CD4-positive, alpha-beta T cell treated with Interleukin-6 for 4 hours (primary cell): Measurements from ENCODE around the gene IRF2BPL.

Experiments
- DNase-seq: peaks from one replicate; pipeline ENCODE4 v3.0.0-alpha.2; 2020; ENCODE audit warnings: mixed read lengths

IRF2BPL gene

DNA sequence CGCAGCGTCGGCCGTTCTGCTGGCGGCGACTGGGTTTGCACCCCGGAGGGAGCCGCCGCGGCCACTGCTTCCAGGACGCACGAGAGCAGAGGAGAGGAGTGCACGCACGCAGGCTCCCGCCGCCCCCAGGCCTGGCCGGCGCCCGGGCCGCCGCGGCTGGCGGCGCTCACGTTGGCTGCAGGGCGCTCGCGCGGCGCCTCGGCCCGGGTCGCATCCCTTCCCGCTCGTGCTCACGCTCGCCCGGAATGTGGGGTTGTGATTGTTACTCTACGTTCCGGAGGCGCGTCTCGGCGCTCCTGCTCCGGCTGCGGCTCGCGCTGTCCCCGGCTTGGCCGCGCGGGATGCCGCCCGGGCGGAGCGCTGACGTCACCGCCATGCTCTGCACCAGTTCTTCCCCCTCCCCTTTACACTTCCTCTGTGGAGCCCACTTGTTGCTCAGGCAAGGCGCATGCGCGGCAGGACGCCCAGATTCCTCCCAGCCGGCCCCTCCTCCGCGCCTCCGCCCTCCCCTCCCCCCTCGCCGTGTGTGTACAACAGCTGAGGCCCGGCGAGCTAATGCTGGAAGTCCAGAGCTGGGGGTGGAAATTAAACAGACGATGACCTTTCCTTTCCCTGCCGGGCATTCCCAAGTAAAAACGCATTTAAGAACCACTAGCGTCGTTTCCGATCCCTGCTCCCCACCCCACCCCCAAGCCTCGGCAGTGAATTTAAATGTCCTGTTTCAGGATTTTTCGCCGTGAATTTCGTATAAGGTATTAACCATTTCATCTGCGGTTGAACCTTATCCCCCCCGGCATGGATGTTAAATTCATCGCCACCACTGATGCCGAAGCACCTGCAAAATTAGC, at the start of gene IRF2BPL:
TSS of gene IRF2BPL (minus strand) at position 325 of the 848 bp plus-strand sequence. CDS start 916 bp downstream, outside the sequence.
- DNase-seq: peak; percentile 97

DNA sequence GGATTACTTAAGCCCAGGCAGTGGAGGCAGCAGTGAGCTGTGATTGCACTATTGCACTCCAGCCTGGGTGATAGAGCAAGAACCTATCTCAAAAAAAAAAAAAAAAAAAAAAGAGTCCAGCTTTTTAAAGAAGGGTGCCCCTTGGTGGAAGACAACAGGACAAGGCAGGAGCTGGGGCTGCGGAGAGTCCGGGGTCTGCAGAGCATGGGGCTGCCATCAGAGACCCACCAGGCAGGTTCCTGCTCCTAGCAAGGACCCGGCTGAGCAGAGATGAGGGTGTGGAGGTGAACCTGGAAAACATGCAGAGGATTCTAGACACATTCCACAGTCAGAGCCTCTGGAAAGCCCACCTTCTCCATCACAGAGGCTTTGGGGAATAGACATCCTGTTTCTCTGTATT, 48.5 kb upstream of the IRF2BPL start:
- DNase-seq: no peak

DNA sequence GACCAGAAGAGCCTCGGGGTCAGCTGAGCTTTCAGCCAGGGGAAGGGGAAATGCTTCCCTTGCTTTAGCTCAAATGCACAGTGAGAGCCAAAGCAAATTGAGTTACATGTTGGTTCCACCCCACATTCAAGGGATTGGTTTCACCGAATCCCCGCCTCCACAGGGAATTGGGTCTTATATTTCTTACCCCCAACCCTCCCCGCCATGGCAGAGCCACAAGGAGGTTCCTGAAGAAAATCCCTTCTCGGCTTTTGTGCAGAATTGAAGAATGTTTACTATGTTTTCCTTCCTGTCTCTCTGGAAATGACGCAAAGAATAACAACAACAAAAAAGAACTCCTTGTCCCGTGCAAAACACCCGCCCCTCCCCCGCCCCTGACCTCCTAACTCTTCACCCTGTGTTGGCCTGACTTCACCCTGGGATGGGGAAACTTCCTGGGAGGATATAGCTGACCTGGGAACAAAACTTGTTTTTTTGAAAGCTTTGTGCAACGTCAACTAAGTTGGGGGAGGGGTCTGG, 47.7 kb upstream of the IRF2BPL start:
- no peak for DNase-seq

DNA sequence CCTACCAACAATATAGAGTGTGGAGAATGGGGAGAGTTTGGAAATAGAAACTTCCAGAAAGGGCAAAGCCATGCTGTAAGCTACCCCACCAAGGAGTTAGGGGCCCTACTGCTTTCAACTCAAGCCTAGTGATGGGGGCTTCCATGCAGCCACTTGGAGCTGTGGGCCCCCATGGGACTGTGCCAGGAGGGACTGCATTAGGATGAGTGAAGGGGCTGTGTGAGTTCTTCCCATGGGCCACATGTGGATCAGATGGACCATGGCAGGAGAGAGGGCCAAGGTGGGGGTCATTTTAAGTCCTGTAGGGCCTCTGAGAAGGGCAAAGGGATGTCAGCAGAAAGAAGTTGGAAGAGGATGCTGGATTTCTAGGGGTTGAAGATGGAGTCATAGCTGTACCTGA, 46.5 kb upstream of the IRF2BPL start:
- no peak for DNase-seq

DNA sequence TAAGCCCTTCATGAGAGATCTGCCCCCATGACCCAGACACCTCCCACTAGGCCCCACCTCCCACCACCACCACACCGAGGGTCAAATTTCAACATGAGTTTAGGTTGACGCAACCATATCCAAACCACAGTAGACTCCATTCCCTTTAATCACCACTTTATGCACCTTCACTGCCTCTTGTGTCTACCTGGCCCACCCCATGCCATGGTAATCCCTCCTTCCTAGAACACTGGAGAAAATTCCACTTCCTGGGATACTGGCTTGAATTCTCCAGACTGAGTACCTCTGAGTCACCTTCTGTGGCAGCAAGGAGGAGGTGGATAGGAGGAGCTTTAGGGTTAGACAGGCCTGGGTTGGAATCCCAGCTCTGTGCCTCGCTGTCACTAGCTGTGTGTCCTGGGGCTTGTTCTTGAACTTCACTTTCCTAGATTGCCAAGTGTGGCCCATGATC, 43.5 kb upstream of the IRF2BPL start:
- DNase-seq: no peak

DNA sequence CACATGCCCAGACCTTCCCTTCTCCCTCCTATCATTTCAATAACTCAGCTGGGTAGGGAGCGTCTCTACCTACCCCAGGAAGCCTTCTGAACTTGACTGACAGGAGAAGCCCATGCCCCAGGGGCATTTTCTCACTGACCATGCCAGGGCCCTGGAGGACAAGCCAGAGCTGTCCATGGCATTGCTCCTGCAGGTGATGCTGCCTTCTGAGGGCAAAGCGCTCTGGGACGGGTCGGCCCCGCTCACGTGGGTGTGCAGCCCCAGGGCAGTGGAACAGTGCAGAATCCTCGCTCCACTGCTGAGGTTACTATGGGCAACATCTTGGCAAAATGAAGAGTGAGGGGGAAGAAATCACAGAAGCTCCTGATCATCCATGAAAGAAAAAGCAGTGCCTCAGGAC, 41.0 kb upstream of the IRF2BPL start:
- no peak for DNase-seq

DNA sequence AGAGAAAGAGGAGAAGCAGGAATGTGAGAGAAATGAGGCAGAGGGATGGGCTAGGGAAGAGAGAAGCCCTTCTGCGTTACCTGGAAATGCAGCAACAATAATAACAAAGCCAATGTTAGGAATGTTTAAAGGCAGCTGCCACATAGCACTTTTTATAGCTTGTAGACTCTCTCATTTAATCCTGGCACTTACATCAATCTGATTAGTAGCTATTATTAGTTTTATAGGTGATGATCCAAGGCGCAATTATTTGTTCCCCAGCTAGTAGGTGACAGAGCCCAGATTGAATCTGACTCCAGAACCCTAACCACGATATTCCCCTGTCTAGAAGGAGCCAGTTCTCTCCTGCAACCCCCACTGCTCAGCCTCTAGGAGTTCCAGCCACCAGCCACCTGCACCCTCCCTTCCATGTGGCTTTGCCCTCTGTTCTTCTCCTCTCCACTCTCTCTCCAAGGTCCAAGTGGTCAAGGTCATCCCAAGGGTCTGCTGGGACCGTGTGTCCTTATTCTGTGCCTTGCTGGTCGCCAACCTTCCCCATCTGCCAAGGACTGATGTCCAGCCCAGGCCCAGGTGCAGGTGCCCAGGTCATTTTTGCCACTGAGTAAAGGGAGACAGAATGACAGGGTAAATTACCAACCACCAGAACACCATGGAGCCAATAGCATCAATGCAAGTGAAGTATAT, 40.2 kb upstream of the IRF2BPL start:
- no peak for DNase-seq

DNA sequence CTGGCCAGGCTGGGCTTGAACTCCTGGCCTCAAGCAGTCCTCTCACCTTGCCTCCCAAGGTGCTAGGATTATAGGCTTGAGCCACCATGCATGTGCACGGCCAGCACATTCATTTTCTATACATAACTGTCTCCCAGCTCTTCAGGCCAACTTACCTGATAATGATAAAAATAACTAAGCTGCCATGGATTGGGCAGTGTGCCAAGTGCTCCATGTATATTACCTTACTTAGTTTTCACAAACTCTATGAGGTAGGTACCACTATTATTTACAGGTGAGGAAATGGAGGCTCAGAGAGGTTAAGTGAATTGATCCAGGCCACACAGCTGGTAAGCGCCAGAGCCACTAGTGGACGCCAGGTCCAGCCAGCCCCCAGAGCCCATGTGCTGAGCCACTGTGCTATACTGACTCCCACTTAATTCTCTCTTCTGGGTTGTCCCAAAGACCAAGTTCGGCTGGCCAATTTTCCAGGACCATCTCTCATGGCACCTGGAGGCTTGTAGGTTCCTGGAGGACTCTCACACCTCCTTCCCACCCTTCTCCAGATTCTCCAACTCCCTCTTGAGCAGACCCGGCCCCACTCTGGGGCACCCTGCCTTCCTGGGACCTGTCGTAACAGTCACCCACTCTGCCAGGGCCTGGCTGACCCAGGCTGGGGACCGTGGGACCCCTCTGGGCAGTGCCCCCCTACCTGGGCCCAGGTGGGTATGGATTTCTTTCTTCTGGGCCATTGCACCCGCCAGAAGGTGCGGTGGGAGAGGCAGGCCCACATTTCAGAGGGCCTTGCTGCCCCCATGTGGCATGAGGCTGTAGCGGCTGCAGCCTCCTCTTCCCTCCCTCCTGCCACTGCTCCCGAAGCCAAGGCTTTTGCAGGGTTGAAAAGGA, 39.4 kb upstream of the IRF2BPL start:
- DNase-seq: peak; percentile 67

DNA sequence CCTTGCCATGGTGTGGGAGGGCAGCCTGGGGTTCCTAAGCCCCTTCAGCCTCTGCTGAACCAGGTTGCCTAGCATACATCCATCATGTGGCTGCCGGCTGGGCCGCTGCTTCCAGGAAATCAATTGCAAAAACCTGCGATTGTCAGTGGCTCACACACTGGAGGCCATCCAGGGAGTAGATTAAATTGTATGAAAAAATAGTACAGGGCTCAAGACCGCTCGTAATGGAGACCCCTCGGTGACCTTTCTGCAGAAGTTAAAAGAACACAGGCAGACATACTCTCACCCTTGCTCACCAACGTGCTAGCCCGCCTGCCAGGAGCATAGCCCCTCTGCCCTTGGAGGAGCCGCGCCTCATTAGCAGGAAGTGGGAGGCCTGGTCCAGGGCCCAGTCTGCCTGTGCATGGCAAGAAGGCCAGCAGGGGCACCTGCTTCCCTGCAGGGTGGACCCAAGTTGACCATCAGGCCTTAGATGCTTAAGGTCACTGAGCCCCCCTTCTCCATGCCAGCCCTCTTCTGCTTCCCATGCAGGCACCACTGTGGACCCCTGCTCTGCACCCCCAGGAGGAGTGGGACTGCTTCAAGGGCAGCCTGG, 38.2 kb upstream of the IRF2BPL start:
- no peak for DNase-seq

DNA sequence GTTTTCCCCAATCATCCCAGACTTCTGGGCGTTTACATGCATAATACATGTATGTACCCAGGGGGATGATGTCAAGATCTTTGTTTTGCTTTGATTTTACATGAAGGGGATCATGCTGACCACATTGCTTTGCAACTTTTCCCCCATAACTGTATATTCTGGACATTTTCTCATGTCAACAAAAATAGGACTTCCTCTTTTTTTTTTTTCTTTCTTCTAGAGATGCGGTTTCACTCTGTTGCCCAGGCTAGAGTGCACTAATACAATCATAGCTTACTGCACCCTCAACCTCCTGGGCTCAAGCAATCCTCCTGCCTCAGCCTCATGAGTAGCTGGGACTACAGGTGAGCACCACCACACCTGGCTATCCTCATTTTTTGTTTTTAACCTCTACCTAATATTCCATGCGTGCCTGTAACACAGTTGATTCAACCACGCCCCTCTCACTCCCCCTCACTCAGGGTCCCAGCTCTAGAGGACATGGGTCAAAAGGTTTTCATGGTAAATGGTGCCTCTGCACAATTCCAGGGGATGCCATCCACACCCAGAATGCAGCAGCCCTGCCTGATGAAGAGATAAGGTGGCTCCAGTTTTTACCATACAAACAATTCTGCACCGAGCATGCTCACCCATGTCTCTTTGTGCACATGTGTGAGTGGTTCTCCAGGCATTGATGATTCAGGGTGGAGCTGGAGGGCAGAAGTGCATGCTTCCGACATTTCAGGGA, 37.5 kb upstream of the IRF2BPL start:
- DNase-seq: no peak

DNA sequence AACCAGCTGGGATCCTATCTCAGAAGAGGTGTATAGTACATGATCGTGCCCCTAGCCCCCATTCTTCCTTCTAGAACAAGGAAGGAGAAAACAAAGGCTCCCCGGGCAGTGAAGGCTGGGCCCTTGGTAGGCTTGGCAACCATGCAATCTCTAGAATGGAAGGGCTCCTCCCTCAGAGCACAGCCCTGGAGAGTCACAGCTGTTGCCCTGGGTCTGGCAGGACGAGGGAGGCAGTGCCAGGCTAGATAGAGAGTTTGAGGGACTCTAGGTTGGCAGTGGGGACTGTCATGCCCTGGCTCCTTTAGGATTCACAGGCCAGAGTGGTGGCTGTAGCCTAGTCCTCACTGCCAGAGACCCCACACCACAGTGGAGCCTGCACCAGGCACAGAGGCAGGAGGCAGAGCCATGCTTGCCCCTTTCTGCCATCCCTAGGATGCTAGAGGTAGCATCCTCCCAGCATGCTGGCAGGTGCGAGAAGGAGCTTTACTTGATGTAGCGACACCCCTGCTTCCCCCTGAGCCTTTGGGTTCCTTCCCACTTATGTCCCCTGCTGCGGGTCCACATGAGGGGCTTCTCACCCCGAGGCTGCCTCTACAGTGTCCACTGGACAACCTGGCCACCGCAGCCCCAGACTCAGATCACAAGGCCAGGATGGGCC, 36.1 kb upstream of the IRF2BPL start:
- no peak for DNase-seq

DNA sequence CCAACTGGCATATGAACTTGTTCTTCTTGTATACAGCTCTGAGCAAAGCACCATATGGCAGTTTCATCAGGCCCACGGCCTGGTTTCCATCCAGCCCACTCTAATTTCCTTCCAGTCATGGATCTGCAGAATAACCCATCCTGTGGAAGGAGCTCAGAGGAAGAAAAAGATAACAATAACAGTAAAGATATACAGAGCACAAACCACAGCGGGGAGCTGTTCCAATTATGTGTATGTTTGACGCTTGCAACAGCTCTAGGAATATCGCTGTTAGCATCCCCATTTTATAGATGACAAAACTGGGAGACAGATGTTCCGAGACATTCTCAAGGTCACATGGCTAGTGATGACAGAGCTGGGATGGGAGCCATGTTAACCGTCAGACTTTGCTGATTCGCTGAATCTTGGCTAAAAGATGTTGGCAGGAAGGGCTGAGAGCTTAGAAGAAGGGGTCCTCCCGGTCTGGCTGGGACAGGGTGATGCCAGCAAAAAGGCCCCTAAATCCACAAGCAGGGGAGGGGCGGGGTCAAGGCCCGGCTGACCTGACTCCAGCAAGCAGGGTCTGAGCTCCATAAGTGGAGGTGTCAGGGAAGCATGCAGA, 35.2 kb upstream of the IRF2BPL start:
- no peak for DNase-seq

DNA sequence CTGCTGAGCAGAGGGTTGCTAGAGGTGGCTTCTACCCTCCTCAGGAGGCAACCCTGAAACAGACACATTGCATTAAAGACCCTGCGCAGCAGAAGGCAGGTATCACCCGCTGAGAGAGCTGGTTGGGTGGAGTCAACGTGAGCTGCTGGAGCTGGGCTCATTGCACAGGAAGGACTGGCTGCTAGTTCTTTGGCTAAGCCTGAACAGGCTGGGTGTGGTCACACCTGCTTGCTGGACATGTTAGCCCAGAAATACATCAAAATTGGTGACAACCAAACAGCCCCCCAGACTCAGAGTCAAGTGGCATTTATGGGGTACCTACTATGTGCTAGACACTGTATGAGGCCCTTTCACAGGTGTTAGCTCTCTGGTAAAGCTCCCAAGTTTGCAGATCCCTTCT, 33.8 kb upstream of the IRF2BPL start:
- no peak for DNase-seq

DNA sequence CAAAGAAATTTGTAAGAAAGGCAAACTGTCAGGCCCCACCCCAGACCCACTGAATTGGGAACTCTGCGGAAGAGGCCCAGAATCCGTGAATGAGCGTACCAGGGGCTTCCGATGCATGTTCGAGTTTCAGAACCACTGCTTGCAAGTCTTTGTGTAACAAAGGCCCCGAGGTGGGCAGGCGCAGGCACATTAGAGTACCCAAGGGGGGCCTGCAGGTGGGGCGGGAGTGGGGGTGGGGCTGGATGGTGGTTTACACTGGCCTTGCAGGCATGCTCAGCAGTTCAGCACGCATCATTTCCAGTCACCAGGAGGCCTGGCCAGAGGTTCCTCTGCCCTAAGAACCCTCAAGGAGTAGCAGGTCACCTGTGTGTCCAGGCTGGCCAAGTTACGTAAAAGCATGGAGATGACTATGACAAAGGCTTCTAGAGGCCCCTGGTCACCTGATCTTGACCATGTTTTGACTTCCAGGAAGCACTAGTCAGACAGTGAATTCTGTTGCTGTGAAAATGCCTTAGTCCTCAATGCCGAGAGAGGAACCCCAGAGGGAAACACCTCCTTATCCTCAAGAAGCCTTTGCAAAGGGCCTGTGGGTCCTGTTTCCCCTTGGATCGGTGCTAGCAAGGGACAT, 33.2 kb upstream of the IRF2BPL start:
- no peak for DNase-seq

DNA sequence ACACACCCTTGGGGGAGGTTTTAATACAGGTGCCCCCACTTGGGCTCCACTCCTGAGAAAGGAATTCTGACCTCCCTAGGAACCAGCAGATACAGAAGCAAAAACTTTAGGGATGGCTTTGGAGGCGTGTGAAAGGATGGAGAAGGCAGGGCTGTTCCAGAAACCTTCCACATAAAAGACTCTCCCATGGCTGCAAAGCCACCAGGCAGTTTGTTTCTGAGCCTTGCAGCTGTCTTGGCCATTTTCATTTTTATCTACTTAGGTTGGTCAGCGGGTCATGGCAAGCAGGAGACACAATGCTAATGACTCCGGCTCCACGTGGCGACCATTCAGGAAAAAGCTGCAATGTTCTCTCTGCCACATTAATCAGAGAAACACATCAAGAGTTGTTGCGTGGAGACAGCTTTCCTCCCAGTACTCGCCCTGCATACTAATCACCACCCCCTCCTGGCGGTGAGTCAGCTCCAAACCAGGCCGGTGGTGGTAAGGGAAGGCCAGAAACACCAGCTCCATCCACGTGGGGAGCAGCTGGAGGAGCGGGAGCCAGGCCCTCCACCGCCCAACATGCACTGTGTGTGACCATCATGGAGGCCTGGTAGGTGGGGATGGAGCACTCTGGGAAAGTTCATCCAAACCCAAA, 30.9 kb upstream of the IRF2BPL start:
- DNase-seq: peak; percentile 30

DNA sequence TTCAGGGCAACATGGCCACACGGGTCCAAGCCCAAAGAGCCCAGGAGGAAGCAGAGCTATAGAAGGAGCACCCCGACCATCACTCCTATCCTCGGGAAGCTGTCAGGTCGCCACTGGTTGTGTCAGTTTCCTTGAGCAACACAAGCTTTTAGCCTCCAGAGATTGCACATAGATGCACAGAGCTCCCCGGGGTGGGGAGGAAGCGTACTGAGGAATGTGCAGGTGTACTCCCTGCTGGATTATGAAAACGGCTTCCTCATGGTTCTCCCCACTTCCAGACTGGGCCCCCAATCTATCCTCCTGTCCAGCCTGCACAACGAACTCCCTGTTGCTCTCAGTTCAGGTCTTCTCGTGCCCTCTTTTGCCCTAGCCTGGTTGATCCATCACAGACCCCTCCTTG, 30.3 kb upstream of the IRF2BPL start:
- no peak for DNase-seq

DNA sequence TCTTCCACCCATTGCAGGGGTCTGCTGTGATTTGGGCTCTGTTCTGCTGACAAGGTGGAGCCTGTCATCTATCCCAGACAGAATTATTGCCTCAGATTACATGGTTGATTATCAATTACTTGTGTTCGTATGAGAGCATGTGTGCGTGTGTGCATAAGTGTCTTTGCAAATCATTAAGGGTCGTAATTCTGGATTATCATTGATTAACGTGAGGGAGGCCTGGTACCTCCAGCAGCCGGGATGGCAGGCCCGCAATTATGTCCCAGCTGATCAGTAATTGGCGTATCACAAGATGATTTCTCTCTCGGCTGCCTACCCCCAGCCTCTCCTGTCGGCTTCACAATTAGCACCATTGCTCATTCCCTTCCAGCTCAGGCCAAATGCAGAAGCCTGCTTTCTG, 29.6 kb upstream of the IRF2BPL start:
- no peak for DNase-seq

DNA sequence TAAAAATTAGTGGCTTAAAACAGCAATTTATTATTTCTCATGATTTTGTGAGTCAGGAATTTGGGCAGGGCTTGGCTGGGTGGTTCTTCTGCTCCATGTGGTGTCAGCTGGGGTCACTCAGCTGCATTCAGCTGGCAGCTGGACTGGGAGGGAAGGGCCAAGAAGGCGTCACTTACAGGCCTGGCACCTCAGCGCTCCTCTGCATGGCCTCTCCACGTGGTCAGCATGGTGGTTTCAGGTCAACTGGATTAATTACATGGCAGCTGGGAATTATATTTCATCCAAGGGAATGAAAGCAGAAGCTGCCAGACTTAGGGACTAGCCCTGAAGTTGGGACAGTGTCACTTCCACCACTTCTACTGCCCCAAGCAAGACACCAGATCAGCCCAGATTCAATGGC, 27.5 kb upstream of the IRF2BPL start:
- DNase-seq: no peak

DNA sequence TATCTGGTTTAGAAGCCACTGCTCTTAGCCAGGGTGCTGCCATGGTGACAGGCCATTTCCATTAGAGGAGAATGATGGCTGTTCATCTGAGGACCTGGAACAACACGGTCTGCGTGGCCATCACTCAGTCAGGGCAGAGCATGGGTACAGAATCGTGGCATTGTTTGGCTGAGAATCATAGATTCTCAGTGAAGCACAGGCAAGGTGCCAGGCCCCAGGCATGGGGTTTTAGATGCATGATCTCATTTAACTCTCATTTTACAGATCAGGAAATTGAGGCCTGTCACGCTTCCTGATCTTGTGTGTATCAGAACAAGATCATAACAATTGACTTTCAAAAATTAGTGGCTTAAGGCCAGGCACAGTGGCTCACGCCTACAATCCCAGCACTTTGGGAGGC, 26.8 kb upstream of the IRF2BPL start:
- DNase-seq: peak; percentile 50
